HG03432 (cell line): ENCODE results near the gene GAST.
A peak's percentile ranks its signal among the peaks of the same experiment; 100 is the strongest.
"Not testable (repeated sequence)": the region's sequence is repeated elsewhere in the genome, so short reads cannot be mapped to it uniquely, and the experiment has no call there.

Experiments
- ATAC-seq: cut with Tn5 transposase; IDR thresholded peaks from one replicate; pipeline ENCODE4 v1.9.1; 2021; ENCODE audit warnings: mild to moderate bottlenecking, moderate library complexity; ENCODE audit not compliant: unreplicated experiment

Gene GAST

GRCh38 chr17:41711669-41712400 is at the start of gene GAST:
GAST (plus strand) TSS chr17:41712331; CDS start chr17:41715437, 3,106 bp downstream.
- no peak for ATAC-seq

- no peak for ATAC-seq
Measured at GRCh38 chr17:41663451-41664171, 48.5 kb upstream of the GAST start.

GRCh38 chr17:41664172-41664457 is 48.0 kb upstream of the GAST start:
- ATAC-seq = no peak

GRCh38 chr17:41664587-41665565 is 47.3 kb upstream of the GAST start:
- no peak for ATAC-seq

- peak; percentile 71 for ATAC-seq
Measured at GRCh38 chr17:41665566-41666236, 46.4 kb upstream of the GAST start.

- peak; percentile 45 for ATAC-seq
Measured at GRCh38 chr17:41666237-41666641, 45.9 kb upstream of the GAST start.

GRCh38 chr17:41666708-41667279 is 45.3 kb upstream of the GAST start:
- ATAC-seq = no peak

GRCh38 chr17:41667280-41668041 is 44.7 kb upstream of the GAST start:
- ATAC-seq = no peak

- ATAC-seq = no peak
Measured at GRCh38 chr17:41672153-41672552, 40.0 kb upstream of the GAST start.

GRCh38 chr17:41675157-41676057 is 36.7 kb upstream of the GAST start:
- not testable (repeated sequence) for ATAC-seq

- no peak for ATAC-seq
Measured at GRCh38 chr17:41676058-41676419, 36.1 kb upstream of the GAST start.

GRCh38 chr17:41678411-41678906 is 33.7 kb upstream of the GAST start:
- ATAC-seq = peak; percentile 18

GRCh38 chr17:41678907-41679739 is 33.0 kb upstream of the GAST start:
- peak; percentile 78 for ATAC-seq

GRCh38 chr17:41679740-41680425 is 32.2 kb upstream of the GAST start:
- ATAC-seq = no peak

GRCh38 chr17:41680426-41681040 is 31.6 kb upstream of the GAST start:
- no peak for ATAC-seq

- no peak for ATAC-seq
Measured at GRCh38 chr17:41681776-41682175, 30.4 kb upstream of the GAST start.

GRCh38 chr17:41682631-41683030 is 29.5 kb upstream of the GAST start:
- ATAC-seq = no peak
